ENCODE data around the gene NOVA1. TPM values are rescaled to one million over a fixed set of nuclear protein-coding genes. Genes with fewer than 3 reads are reported as not detected.

NOVA1 gene
- total RNA-seq, 3 donors from 2014 or later (not counting 1 experiment from before 2014, with no cell fraction given), result not detected

DNA sequence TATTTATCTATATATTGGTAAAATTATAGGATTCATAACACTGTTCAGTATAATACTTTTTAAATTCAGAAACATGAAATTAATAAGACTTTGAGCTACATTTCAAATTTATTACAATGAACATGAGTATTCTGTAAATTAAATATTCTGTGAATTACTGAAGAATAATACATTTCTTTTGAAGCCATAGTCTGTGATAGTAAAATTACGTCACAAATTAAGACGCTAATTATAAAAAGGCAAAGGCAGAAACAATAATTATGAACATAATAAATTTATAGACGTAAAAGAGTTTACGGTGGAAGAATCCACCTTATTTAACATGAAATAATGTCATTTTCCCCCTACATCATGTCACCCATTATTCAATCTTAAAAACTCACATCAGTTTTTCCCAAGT, 118.9 kb downstream of the NOVA1 start:
- H3K9me3 Mint-ChIP-seq, result peaks cover 2 to 4% of the 10 kb centered on the region in 2 donors
- Histone ChIP-seq H3K4me1 (ENCODE audit: control insufficient read depth, insufficient read depth, low read length) (no peaks in the 10 kb centered on the region), H3K36me3 (ENCODE audit: control insufficient read depth, insufficient read depth, low read length) (no peaks in the 10 kb centered on the region), H3K9me3 (ENCODE audit: control insufficient read depth, insufficient read depth, low read length) (peaks cover 2% of the 10 kb centered on the region), H3K4me3 (ENCODE audit: low read length) (no peak overlapping the region), H3K27ac (ENCODE audit: low read length) (no peak overlapping the region), H3K27me3 (ENCODE audit: control insufficient read depth, insufficient read depth, low read length) (no peaks in the 10 kb centered on the region)
- no peak overlapping the region for H3K4me3 Mint-ChIP-seq
- DNase-seq, result no peak
- H3K27me3 Mint-ChIP-seq (ENCODE audit: low read depth in 2 of 2), result no peaks in the 10 kb centered on the region
- no CpG with 5 or more reads among the region's 4 CpGs for WGBS (ENCODE audit: insufficient coverage)
- H3K27ac Mint-ChIP-seq, result no peak overlapping the region
- intact Hi-C loops (cut with micrococcal nuclease), result no loop called here
- TF ChIP-seq, protein P1, sequence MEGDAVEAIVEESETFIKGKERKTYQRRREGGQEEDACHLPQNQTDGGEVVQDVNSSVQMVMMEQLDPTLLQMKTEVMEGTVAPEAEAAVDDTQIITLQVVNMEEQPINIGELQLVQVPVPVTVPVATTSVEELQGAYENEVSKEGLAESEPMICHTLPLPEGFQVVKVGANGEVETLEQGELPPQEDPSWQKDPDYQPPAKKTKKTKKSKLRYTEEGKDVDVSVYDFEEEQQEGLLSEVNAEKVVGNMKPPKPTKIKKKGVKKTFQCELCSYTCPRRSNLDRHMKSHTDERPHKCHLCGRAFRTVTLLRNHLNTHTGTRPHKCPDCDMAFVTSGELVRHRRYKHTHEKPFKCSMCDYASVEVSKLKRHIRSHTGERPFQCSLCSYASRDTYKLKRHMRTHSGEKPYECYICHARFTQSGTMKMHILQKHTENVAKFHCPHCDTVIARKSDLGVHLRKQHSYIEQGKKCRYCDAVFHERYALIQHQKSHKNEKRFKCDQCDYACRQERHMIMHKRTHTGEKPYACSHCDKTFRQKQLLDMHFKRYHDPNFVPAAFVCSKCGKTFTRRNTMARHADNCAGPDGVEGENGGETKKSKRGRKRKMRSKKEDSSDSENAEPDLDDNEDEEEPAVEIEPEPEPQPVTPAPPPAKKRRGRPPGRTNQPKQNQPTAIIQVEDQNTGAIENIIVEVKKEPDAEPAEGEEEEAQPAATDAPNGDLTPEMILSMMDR (IDR thresholded peaks at IDR 0.05), result no peak
- H3K36me3 Mint-ChIP-seq, result peaks cover 8% of the 10 kb centered on the region
- ATAC-seq, result no peak
- no peaks in the 10 kb centered on the region for H3K4me1 Mint-ChIP-seq

GRCh38 chr14:26466862-26467261, 131.0 kb downstream of the NOVA1 start:
- 66% methylated on average over 1 of the region's 1 CpG for WGBS (ENCODE audit: insufficient coverage)

GRCh38 chr14:26463136-26463535, 134.7 kb downstream of the NOVA1 start:
- WGBS (ENCODE audit: insufficient coverage), result no CpG with 5 or more reads among the region's 2 CpGs
- no peaks in the 10 kb centered on the region for H3K4me1 Mint-ChIP-seq
- Histone ChIP-seq H3K27me3 (ENCODE audit: control insufficient read depth, insufficient read depth, low read length) (no peaks in the 10 kb centered on the region), H3K4me3 (ENCODE audit: low read length) (no peak overlapping the region), H3K9me3 (ENCODE audit: control insufficient read depth, insufficient read depth, low read length) (no peaks in the 10 kb centered on the region), H3K4me1 (ENCODE audit: control insufficient read depth, insufficient read depth, low read length) (no peaks in the 10 kb centered on the region), H3K27ac (ENCODE audit: low read length) (no peak overlapping the region), H3K36me3 (ENCODE audit: control insufficient read depth, insufficient read depth, low read length) (no peaks in the 10 kb centered on the region)
- H3K27ac Mint-ChIP-seq, result no peak overlapping the region
- H3K9me3 Mint-ChIP-seq, result peaks cover 14 to 15% of the 10 kb centered on the region in 2 donors
- DNase-seq, result no peak
- no peaks in the 10 kb centered on the region for H3K36me3 Mint-ChIP-seq
- H3K4me3 Mint-ChIP-seq, result no peak overlapping the region
- no peak for ATAC-seq
- no peaks in the 10 kb centered on the region for H3K27me3 Mint-ChIP-seq (ENCODE audit: low read depth in 2 of 2)
- TF ChIP-seq, protein P1 (IDR thresholded peaks at IDR 0.05), result no peak
- intact Hi-C loops (cut with micrococcal nuclease), result no loop called here

More at GRCh38 chr14:26466862-26467261, 131.0 kb downstream of the NOVA1 start:
- H3K36me3 Mint-ChIP-seq, result no peaks in the 10 kb centered on the region
- no peak overlapping the region for H3K4me3 Mint-ChIP-seq
- H3K9me3 ChIP-seq (ENCODE audit: control insufficient read depth, insufficient read depth, low read length), result no peaks in the 10 kb centered on the region
- H3K27ac ChIP-seq (ENCODE audit: low read length), result no peak overlapping the region
- H3K4me3 ChIP-seq (ENCODE audit: low read length), result no peak overlapping the region
- H3K27me3 Mint-ChIP-seq (ENCODE audit: low read depth in 2 of 2), result no peaks in the 10 kb centered on the region
- no peaks in the 10 kb centered on the region for H3K27me3 ChIP-seq (ENCODE audit: control insufficient read depth, insufficient read depth, low read length)
- no peaks in the 10 kb centered on the region for H3K4me1 ChIP-seq (ENCODE audit: control insufficient read depth, insufficient read depth, low read length)
- intact Hi-C loops (cut with micrococcal nuclease), result no loop called here
- H3K9me3 Mint-ChIP-seq, result peaks cover 14 to 15% of the 10 kb centered on the region in 2 donors
- TF ChIP-seq, protein P1 (IDR thresholded peaks at IDR 0.05), result no peak
- H3K4me1 Mint-ChIP-seq, result no peaks in the 10 kb centered on the region
- ATAC-seq (no peak), DNase-seq (no peak)
- H3K27ac Mint-ChIP-seq, result no peak overlapping the region
- no peaks in the 10 kb centered on the region for H3K36me3 ChIP-seq (ENCODE audit: control insufficient read depth, insufficient read depth, low read length)

DNA sequence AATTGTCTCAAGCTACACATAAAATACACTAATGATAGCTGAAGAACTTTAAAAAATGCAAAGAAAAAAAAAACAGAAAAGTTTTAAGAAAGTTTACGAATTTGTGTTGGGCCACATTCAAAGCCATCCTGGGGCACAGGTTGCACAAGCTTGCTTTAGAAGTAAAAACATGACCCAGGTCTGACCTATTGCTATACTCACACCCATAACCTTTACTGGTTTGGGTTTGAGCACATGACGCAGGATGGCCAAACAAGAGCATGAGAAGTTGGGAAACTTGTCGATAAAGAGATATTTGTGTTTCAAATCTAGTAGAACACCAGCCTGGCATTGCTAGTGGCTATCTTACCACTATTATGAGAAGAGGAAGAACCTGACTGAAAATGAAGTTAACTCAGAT, 143.7 kb downstream of the NOVA1 start:
- no peak overlapping the region for H3K4me3 Mint-ChIP-seq

More for the DNA sequence above, 143.7 kb downstream of the NOVA1 start:
- H3K4me1 Mint-ChIP-seq, result no peaks in the 10 kb centered on the region
- no peaks in the 10 kb centered on the region for H3K27me3 Mint-ChIP-seq (ENCODE audit: low read depth in 2 of 2)
- ATAC-seq (no peak), DNase-seq (no peak)
- peaks cover 0 to 11% of the 10 kb centered on the region in 2 donors for H3K9me3 Mint-ChIP-seq
- Histone ChIP-seq H3K4me1 (ENCODE audit: control insufficient read depth, insufficient read depth, low read length) (no peaks in the 10 kb centered on the region), H3K27me3 (ENCODE audit: control insufficient read depth, insufficient read depth, low read length) (no peaks in the 10 kb centered on the region), H3K9me3 (ENCODE audit: control insufficient read depth, insufficient read depth, low read length) (no peaks in the 10 kb centered on the region), H3K4me3 (ENCODE audit: low read length) (no peak overlapping the region), H3K27ac (ENCODE audit: low read length) (no peak overlapping the region), H3K36me3 (ENCODE audit: control insufficient read depth, insufficient read depth, low read length) (no peaks in the 10 kb centered on the region)
- WGBS (ENCODE audit: insufficient coverage), result 91% methylated on average over 3 of the region's 3 CpGs
- H3K36me3 Mint-ChIP-seq, result no peaks in the 10 kb centered on the region
- intact Hi-C loops (cut with micrococcal nuclease), result no loop called here
- TF ChIP-seq, protein P1 (IDR thresholded peaks at IDR 0.05), result no peak
- no peak overlapping the region for H3K27ac Mint-ChIP-seq
